GM18861 (cell line): ENCODE data around the gene BGN.

Experiments
- ATAC-seq: cut with Tn5 transposase; IDR thresholded peaks from one replicate; pipeline ENCODE4 v1.9.1; 2021; ENCODE audit not compliant: unreplicated experiment

Gene BGN

GRCh38 chrX:153494541-153495361 lies at the start of gene BGN:
Gene BGN, plus strand, starts transcription at chrX:153494980. Its CDS starts 9,652 bp downstream, at chrX:153504632.
- no peak for ATAC-seq

GRCh38 chrX:153445106-153445855 lies 49.5 kb upstream of the BGN start:
- no peak for ATAC-seq

GRCh38 chrX:153445856-153446635 lies 48.7 kb upstream of the BGN start, which contains the start of gene TREX2:
Gene TREX2, minus strand, starts transcription at chrX:153446056. Its CDS starts 626 bp downstream, at chrX:153445430.
- no peak for ATAC-seq

GRCh38 chrX:153446636-153446936 lies 48.2 kb upstream of the BGN start:
- no peak for ATAC-seq

- ATAC-seq: no peak
Observed at GRCh38 chrX:153446950-153447580, 47.7 kb upstream of the BGN start.

- no peak for ATAC-seq
Observed at GRCh38 chrX:153447581-153447960, 47.2 kb upstream of the BGN start.

GRCh38 chrX:153448556-153449367 lies 46.0 kb upstream of the BGN start:
- ATAC-seq: no peak

GRCh38 chrX:153449368-153450113 lies 45.2 kb upstream of the BGN start:
- ATAC-seq: no peak

- ATAC-seq: no peak
Observed at GRCh38 chrX:153450114-153450948, 44.4 kb upstream of the BGN start.

- no peak for ATAC-seq
Observed at GRCh38 chrX:153450949-153451277, 43.9 kb upstream of the BGN start.

GRCh38 chrX:153454901-153455550 lies 39.8 kb upstream of the BGN start:
- ATAC-seq: no peak

- no peak for ATAC-seq
Observed at GRCh38 chrX:153455571-153455970, 39.2 kb upstream of the BGN start.

- no peak for ATAC-seq
Observed at GRCh38 chrX:153456161-153456560, 38.6 kb upstream of the BGN start.

- ATAC-seq: no peak
Observed at GRCh38 chrX:153456704-153457103, 38.1 kb upstream of the BGN start.

GRCh38 chrX:153457136-153457825 lies 37.5 kb upstream of the BGN start:
- ATAC-seq: no peak

GRCh38 chrX:153457827-153458466 lies 36.8 kb upstream of the BGN start:
- no peak for ATAC-seq

GRCh38 chrX:153458476-153458875 lies 36.3 kb upstream of the BGN start:
- no peak for ATAC-seq
